GM10248 (cell line): ENCODE measurements around the gene ARAP2.

ENCODE experiments used
- CTCF ChIA-PET: fragments of 300-600 bp; sonication (Branson Sonifier 250); formaldehyde crosslinking; extraction: SDS; loops from one replicate; lab custom pipeline; 2021; ENCODE audit warnings: antibody characterized with exemption; lab: Yijun Ruan, JAX
- POLR2A ChIA-PET: fragments of 350-650 bp; sonication (Branson Sonifier 250); formaldehyde crosslinking; extraction: SDS; loops from one replicate; lab custom pipeline; 2020; ENCODE audit warnings: antibody characterized with exemption; lab: Yijun Ruan, JAX
- DNase-seq: peaks from one replicate; pipeline ENCODE4 v3.0.0; 2012; ENCODE audit errors: extremely low spot score
- CTCF ChIP-seq: IDR thresholded peaks from 2 replicates; pipeline ENCODE4 v1.5.1; 2012; ENCODE audit warnings: mild to moderate bottlenecking, low read depth; ENCODE audit errors: extremely low read depth, missing control alignments, control extremely low read depth

The ARAP2 gene

GRCh38 chr4:36285784-36286480 lies 41.6 kb upstream of the ARAP2 start:
- DNase-seq = peak; percentile 70
- TF ChIP-seq CTCF = no peak
- ChIA-PET CTCF (interaction anchor here (0.6 to 1.6 kb wide), 7 partner anchors 11 to 43 kb away, joined by 3 to 5 read pairs (median 3); partner anchors contain the start of gene ARAP2), POLR2A (interaction anchor here (1.0 kb wide), 1 partner anchor 42 kb away, joined by 5 read pairs; no protein-coding TSS in a partner anchor)

- ChIA-PET CTCF (interaction anchor here (1.0 to 1.5 kb wide), 3 partner anchors 31 to 42 kb away, joined by 3 to 4 read pairs (median 3); no protein-coding TSS in a partner anchor), POLR2A (no interaction called here)
- DNase-seq = no peak
These were observed 39.7 kb upstream of the ARAP2 start for GRCh38 chr4:36283912-36284465.

GRCh38 chr4:36282503-36283030 lies 38.3 kb upstream of the ARAP2 start:
- ChIA-PET POLR2A (no interaction called here), CTCF (interaction anchor here (1.1 to 2.8 kb wide), 4 partner anchors 11 to 50 kb away, joined by 4 to 13 read pairs (median 6); no protein-coding TSS in a partner anchor)
- DNase-seq = no peak
- TF ChIP-seq CTCF = no peak

More at GRCh38 chr4:36283912-36284465, 39.7 kb upstream of the ARAP2 start:
- no peak for TF ChIP-seq CTCF

GRCh38 chr4:36281384-36282106 lies 37.2 kb upstream of the ARAP2 start, which contains the start of gene DTHD1:
DTHD1 (plus strand) TSS chr4:36281616; CDS start chr4:36281759, 143 bp downstream.
- POLR2A ChIA-PET = interaction anchor here (0.9 kb wide), 1 partner anchor 37 kb away, joined by 4 read pairs; the partner anchor contains the start of gene ARAP2
- TF ChIP-seq CTCF = no peak
- CTCF ChIA-PET = interaction anchor here (0.9 to 2.8 kb wide), 5 partner anchors 9 to 29 kb away, joined by 3 to 13 read pairs (median 4); no protein-coding TSS in a partner anchor
- no peak for DNase-seq

- TF ChIP-seq CTCF = no peak
- ChIA-PET CTCF (interaction anchor here (0.7 to 2.8 kb wide), 11 partner anchors 9 to 56 kb away, joined by 3 to 13 read pairs (median 3); no protein-coding TSS in a partner anchor), POLR2A (interaction anchor here (0.9 kb wide), 1 partner anchor 36 kb away, joined by 4 read pairs; the partner anchor contains the start of gene ARAP2)
- no peak for DNase-seq
These were observed 36.2 kb upstream of the ARAP2 start for GRCh38 chr4:36280555-36280954.

GRCh38 chr4:36278789-36279188 lies 34.5 kb upstream of the ARAP2 start:
- DNase-seq = no peak
- POLR2A ChIA-PET = no interaction called here
- CTCF ChIA-PET = no interaction called here
- TF ChIP-seq CTCF = no peak
